Naive B cell (primary cell): ENCODE results near the gene GRK3. TPM values are rescaled to one million over a fixed set of nuclear protein-coding genes. Genes with fewer than 3 reads are reported as not detected.
"Not testable (repeated sequence)": the region's sequence is repeated elsewhere in the genome, so short reads cannot be mapped to it uniquely, and the experiment has no call there.

Experiments
- ATAC-seq, 2 donors: fragments of 150-1000 bp; cut with Tn5 transposase; 2 replicates each; pipeline ENCODE4 v1.10.0; 2021; ENCODE audit warnings: low read depth in 2 of 2, mild to moderate bottlenecking in 2 of 2, moderate library complexity in 2 of 2
- DNase-seq: peaks from one replicate; pipeline ENCODE4 v3.0.0; 2022
- H3K27ac Mint-ChIP-seq, 6 donors: one replicate each; pipeline ENCODE4 v1.8.0; 2020 to 2022; ENCODE audit warnings: mild to moderate bottlenecking in 6 of 6, mixed read lengths in 6 of 6, moderate library complexity in 5 of 6, inconsistent platforms in 2 of 6
- H3K27me3 Mint-ChIP-seq, 3 donors: one replicate each; pipeline ENCODE4 v1.8.0; 2021 to 2022; ENCODE audit warnings: mixed read lengths in 3 of 3, mild to moderate bottlenecking in 1 of 3
- H3K36me3 Mint-ChIP-seq, 2 donors: one replicate each; pipeline ENCODE4 v1.8.0; 2020 to 2022; ENCODE audit warnings: mixed read lengths in 2 of 2, inconsistent platforms in 1 of 2, mild to moderate bottlenecking in 1 of 2
- H3K4me1 Mint-ChIP-seq, 3 donors: one replicate each; pipeline ENCODE4 v1.8.0; 2020 to 2022; ENCODE audit warnings: mixed read lengths in 3 of 3, inconsistent platforms in 1 of 3, mild to moderate bottlenecking in 1 of 3, moderate library complexity in 1 of 3
- H3K4me3 Mint-ChIP-seq, 8 donors: one replicate each; pipeline ENCODE4 v1.8.0; 2020 to 2022; ENCODE audit warnings: mild to moderate bottlenecking in 8 of 8, mixed read lengths in 8 of 8, moderate library complexity in 8 of 8, inconsistent platforms in 2 of 8
- H3K9me3 Mint-ChIP-seq, 7 donors: one replicate each; pipeline ENCODE4 v1.8.0; 2020 to 2022; ENCODE audit warnings: mixed read lengths in 7 of 7, mild to moderate bottlenecking in 5 of 7, inconsistent platforms in 2 of 7, moderate library complexity in 1 of 7
- polyA plus RNA-seq, 6 donors: library from polyadenylated mRNA; unstranded; fragments of 300-500 nt; fragmentation: Illumina TruSeq; gene quantifications; one replicate each; pipeline ENCODE4 v1.2.3, GENCODE V29; 2021; ENCODE audit warnings: low read depth in 6 of 6

The GRK3 gene
- polyA plus RNA-seq: 10 to 100 TPM in 5 of 6 donors, 1 to 10 TPM in 1; 5.9 to 18.8 (median 12.9) TPM

- Mint-ChIP-seq H3K27ac (peak within 1 kb of the TSS; percentile 93 to 100 (median 98)), H3K9me3 (no peaks in the 10 kb centered on the region), H3K4me1 (peaks cover 64 to 88% (median 72%) of the 10 kb centered on the region in 3 donors), H3K36me3 (peaks cover 0 to 8% of the 10 kb centered on the region in 2 donors), H3K4me3 (peak within 1 kb of the TSS; percentile 94 to 100 (median 98)), H3K27me3 (no peaks in the 10 kb centered on the region)
- DNase-seq: peak; percentile 72
- peak; percentile 44 to 48 for ATAC-seq
Measured at GRCh38 chr22:25564320-25564978, at the start of gene GRK3. Gene GRK3, plus strand, starts transcription at chr22:25564675. Its CDS starts 366 bp downstream, at chr22:25565041.

GRCh38 chr22:25518000-25518663, 46.3 kb upstream of the GRK3 start:
- no peaks in the 10 kb centered on the region for H3K4me1 Mint-ChIP-seq
- H3K27me3 Mint-ChIP-seq: no peaks in the 10 kb centered on the region
- no peak for DNase-seq
- H3K27ac Mint-ChIP-seq: no peak overlapping the region
- ATAC-seq: no peak
- H3K4me3 Mint-ChIP-seq: no peak overlapping the region
- peaks cover 0 to 13% (median 6%) of the 10 kb centered on the region in 7 donors for H3K9me3 Mint-ChIP-seq
- peaks cover 8 to 16% of the 10 kb centered on the region in 2 donors for H3K36me3 Mint-ChIP-seq

GRCh38 chr22:25525376-25525775, 39.1 kb upstream of the GRK3 start:
- H3K4me3 Mint-ChIP-seq: no peak overlapping the region
- peaks cover 0 to 9% (median 5%) of the 10 kb centered on the region in 3 donors for H3K27me3 Mint-ChIP-seq
- no peak overlapping the region for H3K27ac Mint-ChIP-seq
- H3K36me3 Mint-ChIP-seq: peaks cover 21 to 25% of the 10 kb centered on the region in 2 donors
- H3K4me1 Mint-ChIP-seq: no peaks in the 10 kb centered on the region
- no peak for DNase-seq
- H3K9me3 Mint-ChIP-seq: peaks cover 7 to 36% (median 12%) of the 10 kb centered on the region in 7 donors
- no peak for ATAC-seq

GRCh38 chr22:25525804-25526584, 38.5 kb upstream of the GRK3 start:
- H3K4me1 Mint-ChIP-seq, ATAC-seq, DNase-seq, H3K4me3 Mint-ChIP-seq: not testable (repeated sequence)
- Mint-ChIP-seq H3K27me3 (peaks cover 0 to 15% (median 5%) of the 10 kb centered on the region in 3 donors), H3K27ac (peak overlapping the region in 2 of 6 donors; percentile 42 to 91), H3K9me3 (peaks cover 7 to 36% (median 12%) of the 10 kb centered on the region in 7 donors), H3K36me3 (peaks cover 18 to 25% of the 10 kb centered on the region in 2 donors)

GRCh38 chr22:25527016-25527415, 37.5 kb upstream of the GRK3 start:
- not testable (repeated sequence) for ATAC-seq, DNase-seq, H3K4me1 Mint-ChIP-seq, H3K27ac Mint-ChIP-seq, H3K4me3 Mint-ChIP-seq
- H3K27me3 Mint-ChIP-seq: peaks cover 0 to 24% (median 10%) of the 10 kb centered on the region in 3 donors
- peaks cover 12 to 18% of the 10 kb centered on the region in 2 donors for H3K36me3 Mint-ChIP-seq
- H3K9me3 Mint-ChIP-seq: peaks cover 4 to 29% (median 9%) of the 10 kb centered on the region in 7 donors

- not testable (repeated sequence) for H3K4me3 Mint-ChIP-seq, DNase-seq, H3K27ac Mint-ChIP-seq, H3K4me1 Mint-ChIP-seq, ATAC-seq
- Mint-ChIP-seq H3K27me3 (peaks cover 0 to 24% (median 10%) of the 10 kb centered on the region in 3 donors), H3K9me3 (peaks cover 4 to 23% (median 7%) of the 10 kb centered on the region in 7 donors), H3K36me3 (peaks cover 5 to 17% of the 10 kb centered on the region in 2 donors)
Measured at GRCh38 chr22:25528068-25528467, 36.4 kb upstream of the GRK3 start.

- not testable (repeated sequence) for ATAC-seq, DNase-seq, H3K4me3 Mint-ChIP-seq, H3K4me1 Mint-ChIP-seq, H3K27ac Mint-ChIP-seq
- Mint-ChIP-seq H3K36me3 (peaks cover 5 to 17% of the 10 kb centered on the region in 2 donors), H3K27me3 (peaks cover 0 to 24% (median 10%) of the 10 kb centered on the region in 3 donors), H3K9me3 (peaks cover 4 to 23% (median 7%) of the 10 kb centered on the region in 7 donors)
Measured at GRCh38 chr22:25529059-25529458, 35.4 kb upstream of the GRK3 start.

- Mint-ChIP-seq H3K9me3 (peaks cover 4 to 19% (median 6%) of the 10 kb centered on the region in 7 donors), H3K27me3 (peaks cover 0 to 24% (median 10%) of the 10 kb centered on the region in 3 donors), H3K36me3 (peaks cover 5 to 12% of the 10 kb centered on the region in 2 donors)
- not testable (repeated sequence) for H3K4me3 Mint-ChIP-seq, ATAC-seq, H3K27ac Mint-ChIP-seq, H3K4me1 Mint-ChIP-seq, DNase-seq
Measured at GRCh38 chr22:25529541-25530137, 34.8 kb upstream of the GRK3 start.

- H3K4me3 Mint-ChIP-seq: peak overlapping the region in 1 of 8 donors; percentile 7
- not testable (repeated sequence) for DNase-seq, H3K4me1 Mint-ChIP-seq, H3K27ac Mint-ChIP-seq, H3K9me3 Mint-ChIP-seq, H3K36me3 Mint-ChIP-seq, ATAC-seq
- peaks cover 0 to 25% (median 5%) of the 10 kb centered on the region in 3 donors for H3K27me3 Mint-ChIP-seq
Measured at GRCh38 chr22:25531677-25532076, 32.8 kb upstream of the GRK3 start.

- ATAC-seq (no peak), DNase-seq (no peak)
- Mint-ChIP-seq H3K9me3 (peaks cover 0 to 1% (median 0%) of the 10 kb centered on the region in 7 donors), H3K36me3 (no peaks in the 10 kb centered on the region), H3K4me3 (no peak overlapping the region), H3K27ac (no peak overlapping the region), H3K27me3 (peaks cover 0 to 25% (median 5%) of the 10 kb centered on the region in 3 donors), H3K4me1 (peaks cover 0 to 4% (median 0%) of the 10 kb centered on the region in 3 donors)
Measured at GRCh38 chr22:25534724-25535123, 29.8 kb upstream of the GRK3 start.

GRCh38 chr22:25536589-25536988, 27.9 kb upstream of the GRK3 start:
- Mint-ChIP-seq H3K4me3 (no peak overlapping the region), H3K27me3 (peaks cover 0 to 12% (median under 1%) of the 10 kb centered on the region in 3 donors), H3K9me3 (peaks cover 0 to 2% (median 0%) of the 10 kb centered on the region in 7 donors), H3K4me1 (peaks cover 0 to under 1% (median 0%) of the 10 kb centered on the region in 3 donors), H3K27ac (no peak overlapping the region), H3K36me3 (peaks cover 0 to 4% of the 10 kb centered on the region in 2 donors)
- DNase-seq: no peak
- no peak for ATAC-seq

GRCh38 chr22:25540166-25540907, 24.1 kb upstream of the GRK3 start:
- Mint-ChIP-seq H3K27me3 (peaks cover 0 to 4% (median 0%) of the 10 kb centered on the region in 3 donors), H3K27ac (no peak overlapping the region), H3K36me3 (peaks cover 0 to 4% of the 10 kb centered on the region in 2 donors), H3K4me1 (peaks cover 15 to 25% (median 19%) of the 10 kb centered on the region in 3 donors), H3K9me3 (peaks cover 0 to 3% (median 0%) of the 10 kb centered on the region in 7 donors), H3K4me3 (no peak overlapping the region)
- no peak for DNase-seq
- ATAC-seq: no peak
